ENCODE measurements around the gene B3GNT3. TPM values are rescaled to one million over a fixed set of nuclear protein-coding genes. Genes with fewer than 3 reads are reported as not detected.
A peak's percentile ranks its signal among the peaks of the same experiment; 100 is the strongest.

The B3GNT3 gene
- total RNA-seq, 1 experiment from 2014 or later: not detected

- DNase-seq (ENCODE audit: low read depth): no peak
Measured at GRCh38 chr19:17832443-17833208, 37.7 kb downstream of the B3GNT3 start.

- DNase-seq (ENCODE audit: low read depth): no peak
Measured at GRCh38 chr19:17834350-17835181, 39.6 kb downstream of the B3GNT3 start.

- no peak for DNase-seq (ENCODE audit: low read depth)
Measured at GRCh38 chr19:17835182-17836006, 40.5 kb downstream of the B3GNT3 start.

- no peak for DNase-seq (ENCODE audit: low read depth)
Measured at GRCh38 chr19:17836530-17836929, 41.6 kb downstream of the B3GNT3 start.

GRCh38 chr19:17837972-17838371, 43.0 kb downstream of the B3GNT3 start:
- DNase-seq (ENCODE audit: low read depth): no peak

- DNase-seq (ENCODE audit: low read depth): no peak
Measured at GRCh38 chr19:17840019-17840418, 45.1 kb downstream of the B3GNT3 start.

GRCh38 chr19:17841371-17841809, 46.5 kb downstream of the B3GNT3 start:
- DNase-seq (ENCODE audit: low read depth): no peak

- DNase-seq (ENCODE audit: low read depth): peak; percentile 38
Measured at GRCh38 chr19:17841810-17842662, 47.1 kb downstream of the B3GNT3 start.

DNA sequence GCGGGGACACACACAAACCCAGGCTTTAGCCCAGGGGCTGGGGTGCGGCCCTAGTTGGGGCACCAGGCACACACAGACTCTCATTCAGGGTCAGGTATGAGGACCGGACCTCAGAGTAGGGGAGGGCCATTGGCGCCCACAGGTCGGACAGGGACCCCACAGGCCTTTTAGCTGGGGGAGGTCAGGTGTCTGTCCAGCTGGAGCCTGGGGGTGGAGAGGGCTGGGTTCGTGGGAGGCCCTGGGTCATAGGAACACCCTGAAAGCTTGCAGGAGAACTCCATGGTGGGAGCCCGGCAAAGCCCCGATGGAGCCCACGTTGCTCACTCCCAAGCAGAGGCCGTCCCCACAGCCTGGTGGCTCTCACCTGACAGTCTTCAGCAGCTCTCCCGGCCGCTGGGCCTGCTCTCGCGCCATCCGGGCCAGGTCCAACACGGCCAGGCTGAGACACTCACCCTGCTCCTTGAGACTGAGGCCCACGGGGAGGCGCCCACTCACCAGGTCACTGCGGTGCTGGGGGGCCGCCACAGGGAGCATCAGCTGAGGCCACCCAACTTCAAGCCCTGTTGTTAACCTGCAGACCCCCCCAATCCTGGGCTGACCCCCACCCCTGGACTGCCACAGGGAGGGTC, 47.8 kb downstream of the B3GNT3 start:
- DNase-seq (ENCODE audit: low read depth): no peak

DNA sequence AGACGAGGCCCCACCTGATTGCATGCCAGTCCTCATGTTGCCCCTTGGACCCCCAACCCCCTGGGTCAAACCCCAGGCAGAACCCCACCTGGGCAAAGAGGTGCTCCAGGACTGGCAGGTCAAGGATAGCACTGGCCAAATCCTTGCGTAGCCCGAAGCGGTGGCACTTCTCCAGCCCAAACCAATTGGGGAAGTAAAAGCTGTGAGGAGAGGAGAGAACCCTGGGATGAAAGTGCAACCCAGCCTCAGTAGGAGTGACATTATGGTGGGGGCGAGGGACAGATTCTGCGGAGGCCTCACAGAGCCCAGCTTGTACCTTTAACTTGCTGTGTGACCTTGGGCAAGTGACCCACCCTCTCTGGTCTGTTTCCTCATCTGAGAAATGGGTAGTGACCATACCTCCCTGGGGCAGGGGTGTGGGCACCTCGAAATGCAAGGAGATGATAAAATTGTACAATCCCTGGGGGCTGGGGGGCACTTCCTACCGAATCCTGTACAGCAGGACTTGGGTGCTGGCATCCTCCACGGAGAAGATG, 48.4 kb downstream of the B3GNT3 start:
- DNase-seq (ENCODE audit: low read depth): no peak

- DNase-seq (ENCODE audit: low read depth): no peak
Measured at GRCh38 chr19:17843908-17844490, 49.1 kb downstream of the B3GNT3 start.

GRCh38 chr19:17846146-17846545, 51.2 kb downstream of the B3GNT3 start:
- no peak for DNase-seq (ENCODE audit: low read depth)

GRCh38 chr19:17847538-17848366, 52.8 kb downstream of the B3GNT3 start, which contains the start of gene JAK3:
TSS of gene JAK3 (minus strand) at chr19:17847982. CDS start at chr19:17844417, 3,565 bp downstream.
- no peak for DNase-seq (ENCODE audit: low read depth)

GRCh38 chr19:17848595-17849292, 53.8 kb downstream of the B3GNT3 start:
- DNase-seq (ENCODE audit: low read depth): no peak

DNA sequence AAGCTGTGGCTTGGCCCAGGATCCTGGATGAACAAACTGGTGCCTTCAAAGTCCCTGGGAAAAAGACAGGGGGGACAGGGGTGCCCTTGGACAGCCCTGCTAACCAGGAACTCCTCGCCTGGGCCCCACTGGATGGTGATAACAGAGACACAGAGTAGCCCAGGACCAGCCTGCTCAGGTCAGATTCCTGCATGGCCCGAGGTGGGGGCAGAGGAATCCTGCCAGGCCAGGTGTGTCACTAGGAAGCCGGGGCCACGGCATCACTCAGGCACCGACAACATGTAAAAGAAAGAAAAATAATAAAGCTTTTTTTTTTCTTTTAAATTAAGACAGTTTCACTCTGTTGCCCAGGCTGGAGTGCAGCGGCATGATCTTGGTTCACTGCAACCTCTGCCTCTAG, 59.1 kb downstream of the B3GNT3 start:
- no peak for DNase-seq (ENCODE audit: low read depth)

- peak; percentile 44 for DNase-seq (ENCODE audit: low read depth)
Measured at GRCh38 chr19:17855280-17856152, 60.6 kb downstream of the B3GNT3 start.

All from LHCN-M2 (cell line).